WI38 (cell line): ENCODE data around the gene SPATS2.
A peak's percentile ranks its signal among the peaks of the same experiment; 100 is the strongest.

Experiments
- H3K4me3 ChIP-seq: 2 replicates; pipeline ENCODE4 v1.5.1; 2011; ENCODE audit warnings: low read depth, mild to moderate bottlenecking, control low read depth, low read length
- CTCF ChIP-seq: IDR thresholded peaks from 2 replicates; pipeline ENCODE4 v1.5.1; 2012; ENCODE audit warnings: low read depth, mild to moderate bottlenecking, control low read depth, low read length

SPATS2 gene

GRCh38 chr12:49562831-49563230, 195.6 kb downstream of the SPATS2 start:
- no peak for TF ChIP-seq CTCF

GRCh38 chr12:49563951-49564685, 196.9 kb downstream of the SPATS2 start:
- no peak for TF ChIP-seq CTCF
- no peak overlapping the region for H3K4me3 ChIP-seq

More at GRCh38 chr12:49562831-49563230, 195.6 kb downstream of the SPATS2 start:
- H3K4me3 ChIP-seq, result no peak overlapping the region

GRCh38 chr12:49564686-49565405, 197.6 kb downstream of the SPATS2 start:
- TF ChIP-seq CTCF, result no peak

GRCh38 chr12:49565406-49566265, 198.4 kb downstream of the SPATS2 start:
- TF ChIP-seq CTCF, result no peak
- H3K4me3 ChIP-seq, result no peak overlapping the region

More at GRCh38 chr12:49564686-49565405, 197.6 kb downstream of the SPATS2 start:
- H3K4me3 ChIP-seq, result no peak overlapping the region

GRCh38 chr12:49566361-49566760, 199.1 kb downstream of the SPATS2 start:
- no peak for TF ChIP-seq CTCF
- H3K4me3 ChIP-seq, result no peak overlapping the region

- no peak for TF ChIP-seq CTCF
- peak overlapping the region; percentile 78 for H3K4me3 ChIP-seq
Observed at GRCh38 chr12:49567302-49567610, 200.0 kb downstream of the SPATS2 start.
